ENCODE measurements around the gene MRC1. TPM values are rescaled to one million over a fixed set of nuclear protein-coding genes. Genes with fewer than 3 reads are reported as not detected.

The MRC1 gene
- total and polyA plus RNA-seq, 9 of the 15 experiments (the other 6 are each of a cell fraction or from before 2014, with no cell fraction given): 0.01 to 0.20 (median 0.03) TPM; not detected in 5

DNA sequence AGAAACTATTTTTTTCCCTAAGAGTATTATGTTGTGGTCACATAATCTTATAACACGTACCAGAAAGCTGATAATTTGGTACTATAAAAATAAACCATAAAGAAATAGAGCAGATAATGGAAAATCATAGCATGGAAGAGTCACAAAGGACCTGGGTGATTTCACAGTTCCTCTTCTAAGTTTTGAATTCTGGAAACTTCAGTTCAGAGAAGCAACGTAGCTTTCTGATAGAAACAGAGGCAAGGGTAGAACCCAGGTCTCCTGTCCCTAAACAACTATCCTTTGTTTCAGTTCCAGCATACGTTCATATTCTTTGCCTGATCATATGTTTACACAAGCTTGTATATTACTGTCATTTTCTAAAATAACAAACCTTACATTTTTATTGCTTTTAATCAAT, 47.9 kb downstream of the MRC1 start:
- no peaks in the 10 kb centered on the region for H3K4me1 ChIP-seq (replicated peaks in 1 of 2; ENCODE audit: control insufficient read depth in 2 of 2, insufficient read depth in 2 of 2, low read length in 2 of 2)
- peaks cover 4 to 14% of the 10 kb centered on the region in 2 experiments; a peak in 3 of 5 replicates for H3K27me3 ChIP-seq (ENCODE audit: control insufficient read depth in 2 of 2, insufficient read depth in 2 of 2, low read length in 2 of 2)
- H2AFZ ChIP-seq (ENCODE audit: low read depth, low read length): no peak overlapping the region
- DNase-seq (ENCODE audit: extremely low read depth in 1 of 4, low spot score in 3 of 4) (no peak), ATAC-seq (no peak), FAIRE-seq (no peak)
- no peaks in the 10 kb centered on the region for H3K79me2 ChIP-seq (ENCODE audit: control insufficient read depth, insufficient read depth, low read length)
- no peak overlapping the region for H3K4me2 ChIP-seq (ENCODE audit: insufficient read depth, low read length)
- H3K27ac ChIP-seq (ENCODE audit: extremely low read depth, low read depth, low read length): no peak overlapping the region
- H4K20me1 ChIP-seq (replicated peaks; ENCODE audit: control insufficient read depth, insufficient read depth, low read length): no peaks in the 10 kb centered on the region
- ChIA-PET POLR2A (no interaction called here), CTCF (ENCODE audit: low intra/inter-chr PET ratio) (no interaction called here)
- H3K9ac ChIP-seq (ENCODE audit: insufficient read depth in 1 of 2, low read depth in 2 of 2, low read length in 2 of 2): no peak overlapping the region
- intact Hi-C loops (cut with micrococcal nuclease) (no loop called here), in situ Hi-C loops (cut with MboI) (loop anchor here (25.0 kb wide), 2 partner anchors 570 to 1020 kb away; no protein-coding TSS in a partner anchor)
- no TSS peak for BruUV-seq (replicated peaks)
- H3K9me1 ChIP-seq (ENCODE audit: control insufficient read depth, insufficient read depth, low read length): no peaks in the 10 kb centered on the region
- H3K9me3 ChIP-seq (replicated peaks; ENCODE audit: control insufficient read depth, insufficient read depth, low read depth, low read length): no peaks in the 10 kb centered on the region
- WGBS (ENCODE audit: insufficient coverage, low coverage, missing lambda C conversion rate): 3% methylated on average over 3 of the region's 3 CpGs
- H3K36me3 ChIP-seq (ENCODE audit: control insufficient read depth, insufficient read depth, low read length): no peaks in the 10 kb centered on the region
- TF ChIP-seq, protein P1, sequence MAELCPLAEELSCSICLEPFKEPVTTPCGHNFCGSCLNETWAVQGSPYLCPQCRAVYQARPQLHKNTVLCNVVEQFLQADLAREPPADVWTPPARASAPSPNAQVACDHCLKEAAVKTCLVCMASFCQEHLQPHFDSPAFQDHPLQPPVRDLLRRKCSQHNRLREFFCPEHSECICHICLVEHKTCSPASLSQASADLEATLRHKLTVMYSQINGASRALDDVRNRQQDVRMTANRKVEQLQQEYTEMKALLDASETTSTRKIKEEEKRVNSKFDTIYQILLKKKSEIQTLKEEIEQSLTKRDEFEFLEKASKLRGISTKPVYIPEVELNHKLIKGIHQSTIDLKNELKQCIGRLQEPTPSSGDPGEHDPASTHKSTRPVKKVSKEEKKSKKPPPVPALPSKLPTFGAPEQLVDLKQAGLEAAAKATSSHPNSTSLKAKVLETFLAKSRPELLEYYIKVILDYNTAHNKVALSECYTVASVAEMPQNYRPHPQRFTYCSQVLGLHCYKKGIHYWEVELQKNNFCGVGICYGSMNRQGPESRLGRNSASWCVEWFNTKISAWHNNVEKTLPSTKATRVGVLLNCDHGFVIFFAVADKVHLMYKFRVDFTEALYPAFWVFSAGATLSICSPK (IDR thresholded peaks at IDR 0.05; ENCODE audit: borderline replicate concordance): no peak
- no peak for TF ChIP-seq ZNF444 (CRISPR knock-in tag; IDR thresholded peaks at IDR 0.05)
- TF ChIP-seq ZNF253 (CRISPR knock-in tag; conservative IDR thresholded peaks at IDR 0.05): no peak
- TF ChIP-seq, protein P2, sequence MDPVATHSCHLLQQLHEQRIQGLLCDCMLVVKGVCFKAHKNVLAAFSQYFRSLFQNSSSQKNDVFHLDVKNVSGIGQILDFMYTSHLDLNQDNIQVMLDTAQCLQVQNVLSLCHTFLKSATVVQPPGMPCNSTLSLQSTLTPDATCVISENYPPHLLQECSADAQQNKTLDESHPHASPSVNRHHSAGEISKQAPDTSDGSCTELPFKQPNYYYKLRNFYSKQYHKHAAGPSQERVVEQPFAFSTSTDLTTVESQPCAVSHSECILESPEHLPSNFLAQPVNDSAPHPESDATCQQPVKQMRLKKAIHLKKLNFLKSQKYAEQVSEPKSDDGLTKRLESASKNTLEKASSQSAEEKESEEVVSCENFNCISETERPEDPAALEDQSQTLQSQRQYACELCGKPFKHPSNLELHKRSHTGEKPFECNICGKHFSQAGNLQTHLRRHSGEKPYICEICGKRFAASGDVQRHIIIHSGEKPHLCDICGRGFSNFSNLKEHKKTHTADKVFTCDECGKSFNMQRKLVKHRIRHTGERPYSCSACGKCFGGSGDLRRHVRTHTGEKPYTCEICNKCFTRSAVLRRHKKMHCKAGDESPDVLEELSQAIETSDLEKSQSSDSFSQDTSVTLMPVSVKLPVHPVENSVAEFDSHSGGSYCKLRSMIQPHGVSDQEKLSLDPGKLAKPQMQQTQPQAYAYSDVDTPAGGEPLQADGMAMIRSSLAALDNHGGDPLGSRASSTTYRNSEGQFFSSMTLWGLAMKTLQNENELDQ (CRISPR knock-in tag; IDR thresholded peaks at IDR 0.05; ENCODE audit: borderline replicate concordance): no peak
- TF ChIP-seq ZNF316 (IDR thresholded peaks at IDR 0.05): no peak
- TF ChIP-seq, protein P3, sequence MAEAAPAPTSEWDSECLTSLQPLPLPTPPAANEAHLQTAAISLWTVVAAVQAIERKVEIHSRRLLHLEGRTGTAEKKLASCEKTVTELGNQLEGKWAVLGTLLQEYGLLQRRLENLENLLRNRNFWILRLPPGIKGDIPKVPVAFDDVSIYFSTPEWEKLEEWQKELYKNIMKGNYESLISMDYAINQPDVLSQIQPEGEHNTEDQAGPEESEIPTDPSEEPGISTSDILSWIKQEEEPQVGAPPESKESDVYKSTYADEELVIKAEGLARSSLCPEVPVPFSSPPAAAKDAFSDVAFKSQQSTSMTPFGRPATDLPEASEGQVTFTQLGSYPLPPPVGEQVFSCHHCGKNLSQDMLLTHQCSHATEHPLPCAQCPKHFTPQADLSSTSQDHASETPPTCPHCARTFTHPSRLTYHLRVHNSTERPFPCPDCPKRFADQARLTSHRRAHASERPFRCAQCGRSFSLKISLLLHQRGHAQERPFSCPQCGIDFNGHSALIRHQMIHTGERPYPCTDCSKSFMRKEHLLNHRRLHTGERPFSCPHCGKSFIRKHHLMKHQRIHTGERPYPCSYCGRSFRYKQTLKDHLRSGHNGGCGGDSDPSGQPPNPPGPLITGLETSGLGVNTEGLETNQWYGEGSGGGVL (CRISPR knock-in tag; IDR thresholded peaks at IDR 0.05): no peak
- TF ChIP-seq GATAD2B (IDR thresholded peaks at IDR 0.05; ENCODE audit: borderline replicate concordance): no peak
- H3K4me3 ChIP-seq: no peak overlapping the region

All from K562 (cell line).